GM19240 (cell line): ENCODE results near the gene TMEM82.
"Not testable (repeated sequence)": the region's sequence is repeated elsewhere in the genome, so short reads cannot be mapped to it uniquely, and the experiment has no call there.

ENCODE experiments used
- DNase-seq: peaks from one replicate; pipeline ENCODE4 v3.0.0; 2011; ENCODE audit warnings: low spot score; ENCODE audit not compliant: insufficient read length

TMEM82 gene

GRCh38 chr1:15742339-15742801 is at the start of gene TMEM82:
TMEM82 (plus strand) TSS chr1:15742499; CDS start chr1:15742560, 61 bp downstream.
- DNase-seq: no peak

- no peak for DNase-seq
Observed at GRCh38 chr1:15693371-15693770, 48.9 kb upstream of the TMEM82 start.

- DNase-seq: peak; percentile 83
Observed at GRCh38 chr1:15696956-15697521, 45.3 kb upstream of the TMEM82 start.

GRCh38 chr1:15698201-15698600 is 44.1 kb upstream of the TMEM82 start:
- DNase-seq: no peak

GRCh38 chr1:15699321-15699720 is 43.0 kb upstream of the TMEM82 start:
- not testable (repeated sequence) for DNase-seq

- DNase-seq: no peak
Observed at GRCh38 chr1:15700508-15700907, 41.8 kb upstream of the TMEM82 start.

- no peak for DNase-seq
Observed at GRCh38 chr1:15701784-15702183, 40.5 kb upstream of the TMEM82 start.

- no peak for DNase-seq
Observed at GRCh38 chr1:15702722-15703550, 39.4 kb upstream of the TMEM82 start.

GRCh38 chr1:15703562-15703961 is 38.7 kb upstream of the TMEM82 start:
- no peak for DNase-seq

GRCh38 chr1:15704526-15705183 is 37.6 kb upstream of the TMEM82 start:
- DNase-seq: no peak

GRCh38 chr1:15705184-15705566 is 37.1 kb upstream of the TMEM82 start:
- no peak for DNase-seq

- no peak for DNase-seq
Observed at GRCh38 chr1:15706751-15707150, 35.5 kb upstream of the TMEM82 start.

GRCh38 chr1:15707239-15707925 is 34.9 kb upstream of the TMEM82 start:
- DNase-seq: no peak

GRCh38 chr1:15708486-15709137 is 33.7 kb upstream of the TMEM82 start:
- no peak for DNase-seq

- no peak for DNase-seq
Observed at GRCh38 chr1:15709226-15709625, 33.1 kb upstream of the TMEM82 start.

- no peak for DNase-seq
Observed at GRCh38 chr1:15712168-15712567, 30.1 kb upstream of the TMEM82 start.

- DNase-seq: no peak
Observed at GRCh38 chr1:15714406-15715136, 27.7 kb upstream of the TMEM82 start.

GRCh38 chr1:15717418-15718125 is 24.7 kb upstream of the TMEM82 start:
- no peak for DNase-seq

- DNase-seq: no peak
Observed at GRCh38 chr1:15718199-15718601, 24.1 kb upstream of the TMEM82 start.
